KOPT-K1 (cell line): ENCODE results near the gene NEDD4L.

Experiments used
- H3K27ac ChIP-seq: fragments of 200-600 bp; sonication (generic); 2 replicates; pipeline ENCODE4 v1.5.1; 2016; ENCODE audit warnings: antibody characterized with exemption, mild to moderate bottlenecking, low read depth, low read length; ENCODE audit not compliant: poor library complexity, severe bottlenecking
- H3K36me3 ChIP-seq: fragments of 200-600 bp; sonication (generic); 2 replicates; pipeline ENCODE4 v1.5.1; 2017; ENCODE audit warnings: antibody characterized with exemption, mild to moderate bottlenecking, low read length, moderate library complexity; ENCODE audit not compliant: insufficient read depth
- H3K9me3 ChIP-seq: fragments of 200-600 bp; sonication (generic); 2 replicates; pipeline ENCODE4 v1.5.1; 2017; ENCODE audit warnings: antibody characterized with exemption, low read length, mild to moderate bottlenecking; ENCODE audit not compliant: insufficient read depth, poor library complexity, severe bottlenecking

Gene NEDD4L

GRCh38 chr18:58438958-58439300 lies 394.9 kb downstream of the NEDD4L start:
- Histone ChIP-seq H3K36me3 (no peaks in the 10 kb centered on the region), H3K9me3 (no peaks in the 10 kb centered on the region), H3K27ac (peak overlapping the region; percentile 28)

- no peaks in the 10 kb centered on the region for H3K9me3 ChIP-seq
- no peaks in the 10 kb centered on the region for H3K36me3 ChIP-seq
- H3K27ac ChIP-seq: no peak overlapping the region
Measured at GRCh38 chr18:58443671-58444070, 399.6 kb downstream of the NEDD4L start.

- no peaks in the 10 kb centered on the region for H3K36me3 ChIP-seq
- H3K27ac ChIP-seq: no peak overlapping the region
- no peaks in the 10 kb centered on the region for H3K9me3 ChIP-seq
Measured at GRCh38 chr18:58446391-58447060, 402.5 kb downstream of the NEDD4L start.

GRCh38 chr18:58447402-58448095 lies 403.5 kb downstream of the NEDD4L start:
- no peak overlapping the region for H3K27ac ChIP-seq
- no peaks in the 10 kb centered on the region for H3K9me3 ChIP-seq
- H3K36me3 ChIP-seq: no peaks in the 10 kb centered on the region

GRCh38 chr18:58449464-58449863 lies 405.4 kb downstream of the NEDD4L start:
- H3K27ac ChIP-seq: no peak overlapping the region
- H3K9me3 ChIP-seq: no peaks in the 10 kb centered on the region
- H3K36me3 ChIP-seq: no peaks in the 10 kb centered on the region
